NCI-H446 (cell line): ENCODE results near the gene DNAH9.

Experiments
- DNase-seq, 2 experiments: peaks; one replicate each; lab custom pipeline; 2025; lab: John Stamatoyannopoulos, UW

DNAH9 gene

GRCh38 chr17:11986179-11986941 lies 388.1 kb downstream of the DNAH9 start:
- no peak for DNase-seq

DNA sequence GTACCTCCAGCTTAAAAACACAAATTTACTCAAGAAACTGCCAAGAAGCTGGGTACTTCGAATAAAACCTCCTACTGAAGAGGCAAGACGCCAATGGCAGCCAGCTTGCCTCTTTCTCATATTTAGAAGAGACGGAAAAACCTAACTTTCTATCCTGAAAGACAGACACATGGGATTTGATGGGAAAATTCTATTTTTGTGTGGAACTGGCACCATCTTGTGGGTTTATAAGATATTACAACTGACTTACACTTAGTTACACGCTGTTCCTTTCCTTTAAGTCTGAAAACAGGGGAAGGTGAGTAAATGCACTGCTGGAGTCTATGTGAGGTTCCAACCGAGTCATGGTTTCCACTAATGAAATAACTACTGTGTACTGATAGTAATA lies 388.7 kb downstream of the DNAH9 start:
- DNase-seq, result peak; percentile 3 to 40

- DNase-seq, result no peak
These were observed 392.2 kb downstream of the DNAH9 start for GRCh38 chr17:11990363-11990983.

DNA sequence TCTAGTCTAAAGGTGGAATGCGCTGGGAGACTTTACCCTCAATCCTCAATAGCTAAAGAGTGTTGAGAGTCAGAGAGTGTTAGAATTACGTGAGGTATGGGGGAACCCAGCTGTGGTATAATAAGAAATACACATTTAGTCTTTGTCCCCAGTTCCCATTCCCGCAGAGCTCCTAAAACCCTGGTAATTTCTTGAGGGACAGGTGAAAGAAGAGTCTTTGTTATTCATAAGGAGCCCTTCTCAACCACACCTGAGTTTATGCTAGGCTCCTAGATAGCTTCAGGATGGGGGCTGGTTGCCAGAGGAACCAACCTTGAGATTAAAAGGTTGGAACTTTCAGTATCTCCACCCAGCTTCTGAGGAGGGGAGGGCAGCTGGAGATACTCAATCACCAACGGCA lies 393.2 kb downstream of the DNAH9 start:
- no peak for DNase-seq

- DNase-seq, result peak in 1 of 2 experiments; percentile 30
These were observed 398.5 kb downstream of the DNAH9 start for GRCh38 chr17:11996722-11997146.

- peak; percentile 46 to 85 for DNase-seq
These were observed 399.1 kb downstream of the DNAH9 start, which contains the start of gene ZNF18 for GRCh38 chr17:11997147-11997971. TSS of gene ZNF18 (minus strand) at chr17:11997475. CDS start at chr17:11992829, 4,646 bp downstream.

DNA sequence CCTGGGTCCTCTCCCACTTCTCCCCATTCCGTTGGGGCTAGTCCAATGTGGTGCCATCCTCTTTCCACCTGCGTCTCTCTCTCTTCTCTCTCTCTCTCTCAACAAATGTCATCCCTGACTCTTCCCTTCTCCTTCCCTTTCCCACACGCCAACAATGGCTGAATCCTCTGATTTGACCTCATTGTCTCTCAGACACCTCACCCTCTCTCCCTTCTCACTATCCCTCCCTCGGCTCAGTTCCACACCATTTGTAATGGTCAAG lies 399.6 kb downstream of the DNAH9 start:
- no peak for DNase-seq

DNA sequence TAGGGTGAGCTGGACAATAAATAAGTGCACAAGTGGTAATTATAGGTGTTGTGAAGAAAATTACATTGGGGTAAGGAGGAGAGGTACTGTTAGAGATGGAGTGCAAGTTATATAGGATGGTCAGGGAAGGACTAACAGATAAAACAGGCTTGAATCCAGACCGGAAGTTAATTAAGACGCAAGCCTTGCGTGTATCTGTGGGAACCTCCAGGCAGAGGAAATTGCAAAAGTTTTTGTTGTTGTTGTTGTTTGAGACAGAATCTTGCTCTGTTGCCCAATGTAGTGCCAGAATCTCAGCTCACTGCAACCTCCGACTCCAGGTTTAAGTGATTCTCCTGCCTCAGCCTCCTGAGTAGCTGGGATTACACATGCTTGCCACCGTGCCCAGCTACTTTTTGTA lies 401.4 kb downstream of the DNAH9 start:
- no peak for DNase-seq

DNA sequence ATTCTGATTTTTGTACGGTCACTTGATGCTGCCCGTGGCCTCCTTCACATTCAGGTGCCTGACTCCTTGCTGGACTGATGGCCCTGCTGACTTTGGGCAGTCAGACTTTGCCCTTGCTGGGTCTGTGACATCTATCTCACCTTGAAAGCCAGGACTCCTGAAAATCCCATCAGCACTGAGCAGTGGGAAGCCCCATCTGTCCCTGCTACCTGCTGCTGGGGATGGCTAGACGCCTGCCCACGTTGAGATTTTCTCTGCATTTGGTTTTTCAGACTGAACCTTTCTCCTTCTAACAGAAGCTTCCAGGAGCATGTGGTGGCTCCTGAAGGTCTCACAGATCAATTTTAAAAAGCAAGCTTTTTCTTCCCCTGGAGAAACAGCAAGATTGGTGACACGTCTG lies 409.2 kb downstream of the DNAH9 start:
- no peak for DNase-seq
